ENCODE measurements around the gene ANGPTL2. TPM values are rescaled to one million over a fixed set of nuclear protein-coding genes. Genes with fewer than 3 reads are reported as not detected.

The ANGPTL2 gene
- polyA plus RNA-seq, 2 of the 4 experiments (the other 2 are of a cell fraction): 0.06 TPM; not detected in 1

- TF ChIP-seq ZNF302 (CRISPR knock-in tag; IDR thresholded peaks at IDR 0.05): no peak
- TF ChIP-seq E2F6 (IDR thresholded peaks at IDR 0.05; ENCODE audit: borderline replicate concordance, low read depth): no peak
- no peak for TF ChIP-seq TP53 (CRISPR knock-in tag; IDR thresholded peaks at IDR 0.05)
- no peak for TF ChIP-seq POLR2A (IDR thresholded peaks at IDR 0.05; ENCODE audit: low read length)
- TF ChIP-seq FOSB (CRISPR knock-in tag; IDR thresholded peaks at IDR 0.05): no peak
- TF ChIP-seq CBX2 (IDR thresholded peaks at IDR 0.05; ENCODE audit: borderline replicate concordance, low read depth): no peak
- no peak for TF ChIP-seq NR3C1 (IDR thresholded peaks at IDR 0.05)
- TF ChIP-seq CTCF (IDR thresholded peaks at IDR 0.05): no peak
- no peak for TF ChIP-seq RFX5 (IDR thresholded peaks at IDR 0.05)
- no peak for TF ChIP-seq RNF2 (IDR thresholded peaks at IDR 0.05; ENCODE audit: borderline replicate concordance, low read depth)
- no peak for TF ChIP-seq CEBPB (IDR thresholded peaks at IDR 0.05)
- no peak for TF ChIP-seq MAX (IDR thresholded peaks at IDR 0.05)
- no peak for TF ChIP-seq JUNB (IDR thresholded peaks at IDR 0.05)
- DNase-seq (ENCODE audit: low read depth in 1 of 2, low spot score in 1 of 2) (no peak), FAIRE-seq (no peak), ATAC-seq (no peak)
- Histone ChIP-seq H3K4me2 (no peak overlapping the region), H3K4me3 (no peak overlapping the region), H3K27ac (no peak overlapping the region), H3K4me1 (peaks cover 14% of the 10 kb centered on the region), H3K9me3 (no peaks in the 10 kb centered on the region)
- 82% methylated on average over 11 of the region's 11 CpGs for WGBS (ENCODE audit: missing lambda C conversion rate)
- ChIA-PET CTCF (interaction anchor here (1.1 to 1.6 kb wide), 2 partner anchors 38 to 220 kb away, joined by 3 read pairs; no protein-coding TSS in a partner anchor), POLR2A (no interaction called here)
These were observed 15.4 kb upstream of the ANGPTL2 start for GRCh38 chr9:127137640-127138360.

GRCh38 chr9:127136880-127137639, 14.6 kb upstream of the ANGPTL2 start:
- POLR2A ChIA-PET: no interaction called here
- no peak for FAIRE-seq
- 62% methylated on average over 5 of the region's 5 CpGs for WGBS (ENCODE audit: missing lambda C conversion rate)

More at GRCh38 chr9:127136880-127137639, 14.6 kb upstream of the ANGPTL2 start:
- Histone ChIP-seq H3K27ac (no peak overlapping the region), H3K4me3 (no peak overlapping the region), H3K4me2 (no peak overlapping the region), H3K9me3 (no peaks in the 10 kb centered on the region), H3K4me1 (peaks cover 10% of the 10 kb centered on the region)
- DNase-seq (ENCODE audit: low read depth in 1 of 2, low spot score in 1 of 2): no peak
- CTCF ChIA-PET: interaction anchor here (0.6 to 1.6 kb wide), 4 partner anchors 9 to 221 kb away, joined by 3 to 4 read pairs (median 3); no protein-coding TSS in a partner anchor
- TF ChIP-seq ATOH8 (CRISPR knock-in tag; IDR thresholded peaks at IDR 0.05; ENCODE audit: low read depth): no peak
- no peak for TF ChIP-seq POLR2A (IDR thresholded peaks at IDR 0.05; ENCODE audit: low read length)
- TF ChIP-seq HOXA7 (CRISPR knock-in tag; IDR thresholded peaks at IDR 0.05): no peak
- TF ChIP-seq RFX5 (IDR thresholded peaks at IDR 0.05): no peak
- no peak for TF ChIP-seq USF2 (IDR thresholded peaks at IDR 0.05)
- TF ChIP-seq HDAC2 (IDR thresholded peaks at IDR 0.05): no peak
- no peak for TF ChIP-seq MAZ (IDR thresholded peaks at IDR 0.05; ENCODE audit: borderline replicate concordance, low read depth, low read length)
- TF ChIP-seq BCL3 (IDR thresholded peaks at IDR 0.05): no peak
- no peak for TF ChIP-seq JUNB (IDR thresholded peaks at IDR 0.05)
- TF ChIP-seq ZC3H11A (IDR thresholded peaks at IDR 0.05): no peak
- no peak for TF ChIP-seq RCOR1 (IDR thresholded peaks at IDR 0.05; ENCODE audit: low read depth, low read length)
- TF ChIP-seq FOXS1 (CRISPR knock-in tag; IDR thresholded peaks at IDR 0.05): no peak
- no peak for TF ChIP-seq CEBPB (IDR thresholded peaks at IDR 0.05)
- no peak for TF ChIP-seq PBX3 (IDR thresholded peaks at IDR 0.05)
- no peak for TF ChIP-seq EHMT2 (IDR thresholded peaks at IDR 0.05; ENCODE audit: low read depth)
- no peak for TF ChIP-seq NPAS2 (CRISPR knock-in tag; IDR thresholded peaks at IDR 0.05; ENCODE audit: borderline replicate concordance)
- no peak for TF ChIP-seq MAFK (IDR thresholded peaks at IDR 0.05; ENCODE audit: partially characterized antibody)
- TF ChIP-seq RNF2 (IDR thresholded peaks at IDR 0.05; ENCODE audit: borderline replicate concordance, low read depth): no peak
- ATAC-seq: no peak

Data from A549 (cell line).